Measurements from ENCODE around the gene BMP8B. TPM values are rescaled to one million over a fixed set of nuclear protein-coding genes. Genes with fewer than 3 reads are reported as not detected.

Gene BMP8B
- total and polyA plus RNA-seq, 10 donors = 0.08 to 2.5 (median 1.1) TPM

DNA sequence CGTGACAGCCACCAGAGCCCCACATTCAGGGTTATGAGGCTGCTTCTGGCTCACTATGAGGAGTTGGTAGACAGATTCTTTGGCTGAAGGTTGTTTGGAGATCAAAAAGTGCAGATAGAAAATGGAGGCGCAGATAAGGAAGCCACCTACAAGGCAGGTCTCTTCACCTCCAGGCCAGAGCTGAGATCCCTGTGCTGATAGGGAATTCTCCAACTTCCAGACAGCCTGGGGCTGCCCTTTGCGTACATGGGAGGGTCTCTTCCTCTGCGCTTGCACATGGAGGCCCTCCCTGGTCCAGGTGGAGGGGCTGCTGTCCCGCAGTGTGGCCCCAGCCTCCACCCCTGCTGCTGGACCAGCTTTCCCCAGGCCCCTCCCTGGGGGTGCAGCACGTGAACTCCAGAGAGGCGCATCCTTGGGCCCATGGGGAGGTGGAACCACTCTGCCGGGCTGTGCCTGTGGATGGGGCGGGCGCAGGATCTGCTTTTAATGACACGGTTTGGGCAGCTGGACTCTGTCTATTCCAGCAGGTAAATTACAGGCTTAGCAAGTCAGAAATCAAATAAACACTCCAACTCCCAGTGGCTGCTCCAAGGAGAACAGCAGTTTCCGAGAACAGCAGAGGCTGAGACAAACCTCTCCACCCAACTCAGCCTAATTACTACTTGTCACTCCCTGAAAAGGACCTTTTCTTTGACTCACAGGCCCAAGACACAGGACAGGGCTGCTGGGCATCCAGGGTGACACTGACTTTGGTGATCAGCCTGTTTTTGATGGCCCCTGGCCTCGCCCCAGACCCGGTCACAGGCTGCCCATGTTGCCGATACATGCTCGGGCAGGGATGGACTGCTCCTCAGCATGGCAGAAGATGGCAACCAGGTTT is 29.9 kb downstream of the BMP8B start:
- H3K27ac ChIP-seq = no peak overlapping the region
- H3K4me3 ChIP-seq = no peak overlapping the region
- H3K36me3 ChIP-seq = peaks cover 0 to 96% (median 68%) of the 10 kb centered on the region in 6 donors
- 95 to 99% (median 96%) methylated on average over 15 to 16 of the region's 16 CpGs for WGBS, 5 donors
- DNase-seq = no peak
- no peaks in the 10 kb centered on the region for H3K9me3 ChIP-seq
- no peaks in the 10 kb centered on the region for H3K27me3 ChIP-seq (replicated peaks in 1 of 7)
- H3K4me1 ChIP-seq = no peaks in the 10 kb centered on the region
- TF ChIP-seq POLR2AphosphoS5 (IDR thresholded peaks at IDR 0.05) (no peak), POLR2A (IDR thresholded peaks at IDR 0.05) (no peak)
- TF ChIP-seq, protein P1, sequence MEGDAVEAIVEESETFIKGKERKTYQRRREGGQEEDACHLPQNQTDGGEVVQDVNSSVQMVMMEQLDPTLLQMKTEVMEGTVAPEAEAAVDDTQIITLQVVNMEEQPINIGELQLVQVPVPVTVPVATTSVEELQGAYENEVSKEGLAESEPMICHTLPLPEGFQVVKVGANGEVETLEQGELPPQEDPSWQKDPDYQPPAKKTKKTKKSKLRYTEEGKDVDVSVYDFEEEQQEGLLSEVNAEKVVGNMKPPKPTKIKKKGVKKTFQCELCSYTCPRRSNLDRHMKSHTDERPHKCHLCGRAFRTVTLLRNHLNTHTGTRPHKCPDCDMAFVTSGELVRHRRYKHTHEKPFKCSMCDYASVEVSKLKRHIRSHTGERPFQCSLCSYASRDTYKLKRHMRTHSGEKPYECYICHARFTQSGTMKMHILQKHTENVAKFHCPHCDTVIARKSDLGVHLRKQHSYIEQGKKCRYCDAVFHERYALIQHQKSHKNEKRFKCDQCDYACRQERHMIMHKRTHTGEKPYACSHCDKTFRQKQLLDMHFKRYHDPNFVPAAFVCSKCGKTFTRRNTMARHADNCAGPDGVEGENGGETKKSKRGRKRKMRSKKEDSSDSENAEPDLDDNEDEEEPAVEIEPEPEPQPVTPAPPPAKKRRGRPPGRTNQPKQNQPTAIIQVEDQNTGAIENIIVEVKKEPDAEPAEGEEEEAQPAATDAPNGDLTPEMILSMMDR (IDR thresholded peaks at IDR 0.05 in 8 of 11, conservative IDR thresholded peaks at IDR 0.05 in 3 of 11) = no peak
- intact Hi-C loops (cut with DNase I; ENCODE audit: low total_unique reads) = no loop called here

DNA sequence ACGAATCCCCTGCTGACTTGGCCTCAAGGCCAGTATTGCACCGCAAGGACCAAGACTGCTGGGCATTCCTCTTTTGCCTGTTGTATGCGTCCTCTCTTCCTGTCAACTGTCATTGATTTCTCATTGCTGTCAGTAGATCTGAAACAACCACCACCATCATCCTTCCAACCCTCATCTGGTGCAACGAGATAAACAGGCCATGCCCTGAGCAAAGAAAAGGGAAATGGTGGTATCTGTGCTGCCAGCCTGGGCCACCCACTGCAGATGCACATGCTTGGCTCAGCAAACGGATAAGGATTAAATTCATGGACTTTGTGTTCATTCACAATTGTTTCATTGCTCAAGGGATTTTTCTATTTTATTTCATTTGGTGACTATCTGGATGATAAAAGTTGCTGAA is 31.2 kb downstream of the BMP8B start:
- Histone ChIP-seq H3K4me3 (no peak overlapping the region), H3K27me3 (replicated peaks in 1 of 7) (no peaks in the 10 kb centered on the region), H3K9me3 (no peaks in the 10 kb centered on the region), H3K4me1 (no peaks in the 10 kb centered on the region), H3K36me3 (peaks cover 2 to 100% (median 81%) of the 10 kb centered on the region in 6 donors), H3K27ac (no peak overlapping the region)
- TF ChIP-seq, protein P1 (IDR thresholded peaks at IDR 0.05 in 8 of 11, conservative IDR thresholded peaks at IDR 0.05 in 3 of 11) = no peak
- TF ChIP-seq POLR2A (IDR thresholded peaks at IDR 0.05) (no peak), POLR2AphosphoS5 (IDR thresholded peaks at IDR 0.05) (no peak)
- WGBS, 5 donors = 52 to 81% (median 78%) methylated on average over 5 of the region's 5 CpGs
- intact Hi-C loops (cut with DNase I; ENCODE audit: low total_unique reads) = no loop called here
- DNase-seq = no peak

DNA sequence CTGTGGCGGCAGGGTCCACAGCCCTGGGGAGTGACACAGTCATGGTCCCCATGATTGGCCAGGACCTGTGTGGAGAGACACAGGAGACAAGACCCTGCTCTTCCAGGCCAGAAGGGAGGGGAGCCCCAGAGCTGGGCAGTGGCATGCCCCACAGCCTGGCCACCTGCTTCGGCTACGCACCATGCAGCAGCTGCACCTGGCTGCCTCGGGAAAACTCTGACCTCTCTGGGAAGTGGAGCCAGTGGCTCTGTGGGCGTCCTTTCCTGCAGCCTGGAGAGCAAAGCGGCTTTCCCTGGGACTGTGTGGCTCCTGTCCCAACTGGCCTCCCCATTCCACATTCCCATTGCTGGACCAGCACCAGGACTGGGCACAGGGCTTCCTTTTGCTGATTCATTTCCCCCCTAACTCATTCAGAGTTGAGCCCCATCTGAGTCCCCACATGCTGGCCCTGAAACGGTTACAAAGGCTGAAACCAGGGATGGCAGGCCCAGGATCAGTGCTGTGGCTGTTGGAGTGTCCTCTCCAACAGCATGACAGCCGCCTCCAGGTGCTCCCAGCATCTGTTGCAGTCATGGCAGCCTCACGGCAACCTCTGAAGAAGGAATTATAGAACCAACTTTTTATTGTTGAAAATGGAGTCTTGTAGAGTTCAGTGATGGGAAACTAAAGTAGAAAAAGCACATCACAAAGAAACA is 32.6 kb downstream of the BMP8B start:
- intact Hi-C loops (cut with DNase I; ENCODE audit: low total_unique reads) = no loop called here
- TF ChIP-seq POLR2A (IDR thresholded peaks at IDR 0.05) = no peak
- TF ChIP-seq, protein P1 (IDR thresholded peaks at IDR 0.05 in 8 of 11, conservative IDR thresholded peaks at IDR 0.05 in 3 of 11) = no peak
- peak in 1 of 3 donors; percentile 22 for TF ChIP-seq POLR2AphosphoS5 (IDR thresholded peaks at IDR 0.05)
- no peaks in the 10 kb centered on the region for H3K4me1 ChIP-seq
- H3K27ac ChIP-seq = no peak overlapping the region
- H3K27me3 ChIP-seq (replicated peaks in 1 of 7) = no peaks in the 10 kb centered on the region
- peaks cover 4 to 100% (median 92%) of the 10 kb centered on the region in 6 donors for H3K36me3 ChIP-seq
- no peak overlapping the region for H3K4me3 ChIP-seq
- WGBS, 5 donors = 83 to 90% (median 89%) methylated on average over 5 to 9 of the region's 9 CpGs
- DNase-seq = no peak
- no peaks in the 10 kb centered on the region for H3K9me3 ChIP-seq

All from spleen (tissue), 11 donors.